D721Med (cell line): ENCODE results near the gene PCDHB3.
"Not testable (repeated sequence)": the region's sequence is repeated elsewhere in the genome, so short reads cannot be mapped to it uniquely, and the experiment has no call there.

Experiments used
- DNase-seq: peaks from one replicate; pipeline ENCODE4 v3.0.0; 2011; ENCODE audit warnings: low spot score; ENCODE audit not compliant: insufficient read length
- FAIRE-seq: peaks from 2 replicates; lab custom pipeline; 2011; peaks lifted over from hg19 to GRCh38; lab: Jason Lieb, UNC
- CTCF ChIP-seq: IDR thresholded peaks from 2 replicates; pipeline ENCODE4 v1.5.1; 2012; ENCODE audit warnings: mild to moderate bottlenecking, control low read depth; ENCODE audit not compliant: insufficient read depth; ENCODE audit errors: missing control alignments

PCDHB3 gene

GRCh38 chr5:141094481-141095262 lies 5.6 kb upstream of the PCDHB3 start, which contains the start of gene PCDHB2:
PCDHB2 (plus strand) TSS chr5:141094615; CDS start chr5:141094791, 176 bp downstream.
- peak; percentile 74 for TF ChIP-seq CTCF
- DNase-seq (peak; percentile 26), FAIRE-seq (no peak)

DNA sequence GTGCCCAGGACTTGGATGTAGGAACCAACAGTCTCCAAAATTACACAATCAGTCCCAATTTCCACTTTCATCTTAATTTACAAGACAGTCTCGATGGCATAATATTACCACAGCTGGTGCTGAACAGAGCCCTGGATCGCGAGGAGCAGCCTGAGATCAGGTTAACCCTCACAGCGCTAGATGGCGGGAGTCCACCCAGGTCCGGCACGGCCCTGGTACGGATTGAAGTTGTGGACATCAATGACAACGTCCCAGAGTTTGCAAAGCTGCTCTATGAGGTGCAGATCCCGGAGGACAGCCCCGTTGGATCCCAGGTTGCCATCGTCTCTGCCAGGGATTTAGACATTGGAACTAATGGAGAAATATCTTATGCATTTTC lies 5.0 kb upstream of the PCDHB3 start:
- FAIRE-seq = no peak
- TF ChIP-seq CTCF = no peak
- DNase-seq = no peak

- not testable (repeated sequence) for DNase-seq, FAIRE-seq
These were observed 4.1 kb upstream of the PCDHB3 start for GRCh38 chr5:141096181-141096580.

- not testable (repeated sequence) for DNase-seq, FAIRE-seq
These were observed 3.7 kb upstream of the PCDHB3 start for GRCh38 chr5:141096586-141096985.

GRCh38 chr5:141101059-141101458 lies 786 bp downstream of the PCDHB3 start:
- FAIRE-seq (no peak), DNase-seq (no peak)
- TF ChIP-seq CTCF = no peak

DNA sequence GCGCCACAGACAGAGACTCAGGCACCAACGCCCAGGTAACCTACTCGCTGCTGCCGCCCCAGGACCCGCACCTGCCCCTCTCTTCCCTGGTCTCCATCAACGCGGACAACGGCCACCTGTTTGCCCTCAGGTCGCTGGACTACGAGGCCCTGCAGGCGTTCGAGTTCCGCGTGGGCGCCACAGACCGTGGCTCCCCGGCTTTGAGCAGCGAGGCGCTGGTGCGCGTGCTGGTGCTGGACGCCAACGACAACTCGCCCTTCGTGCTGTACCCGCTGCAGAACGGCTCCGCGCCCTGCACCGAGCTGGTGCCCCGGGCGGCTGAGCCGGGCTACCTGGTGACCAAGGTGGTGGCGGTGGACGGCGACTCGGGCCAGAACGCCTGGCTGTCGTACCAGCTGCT lies 1.8 kb downstream of the PCDHB3 start:
- DNase-seq, FAIRE-seq: not testable (repeated sequence)

DNA sequence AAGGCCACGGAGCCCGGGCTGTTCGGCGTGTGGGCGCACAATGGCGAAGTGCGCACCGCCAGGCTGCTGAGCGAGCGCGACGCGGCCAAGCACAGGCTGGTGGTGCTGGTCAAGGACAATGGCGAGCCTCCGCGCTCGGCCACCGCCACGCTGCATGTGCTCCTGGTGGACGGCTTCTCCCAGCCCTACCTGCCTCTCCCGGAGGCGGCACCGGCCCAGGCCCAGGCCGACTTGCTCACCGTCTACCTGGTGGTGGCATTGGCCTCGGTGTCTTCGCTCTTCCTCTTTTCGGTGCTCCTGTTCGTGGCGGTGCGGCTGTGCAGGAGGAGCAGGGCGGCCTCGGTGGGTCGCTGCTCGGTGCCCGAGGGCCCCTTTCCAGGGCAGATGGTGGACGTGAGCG lies 2.2 kb downstream of the PCDHB3 start:
- not testable (repeated sequence) for FAIRE-seq, DNase-seq

DNA sequence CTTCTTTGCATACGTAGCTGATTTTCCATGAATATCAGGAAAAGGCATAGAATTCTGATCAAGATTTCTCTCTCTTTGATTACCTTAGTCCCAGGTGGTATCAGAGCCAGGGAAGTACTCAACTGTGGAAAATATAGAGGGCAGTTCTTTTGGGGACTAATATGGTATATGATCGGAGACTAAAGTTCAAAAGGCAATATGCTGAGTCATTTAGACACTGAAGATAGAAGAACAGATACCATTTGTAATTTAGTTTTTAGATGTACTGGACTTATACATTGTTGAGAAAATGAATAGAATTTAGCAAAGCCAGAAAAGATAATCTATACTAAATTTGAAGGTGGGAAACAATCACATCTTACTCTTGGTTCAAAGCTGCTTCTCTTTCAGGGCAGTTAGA lies 5.1 kb downstream of the PCDHB3 start:
- DNase-seq (no peak), FAIRE-seq (no peak)
- TF ChIP-seq CTCF = no peak

- no peak for TF ChIP-seq CTCF
- FAIRE-seq (no peak), DNase-seq (no peak)
These were observed 19.0 kb downstream of the PCDHB3 start for GRCh38 chr5:141119250-141119649.
